ENCODE data around the gene ABLIM2.

The ABLIM2 gene

DNA sequence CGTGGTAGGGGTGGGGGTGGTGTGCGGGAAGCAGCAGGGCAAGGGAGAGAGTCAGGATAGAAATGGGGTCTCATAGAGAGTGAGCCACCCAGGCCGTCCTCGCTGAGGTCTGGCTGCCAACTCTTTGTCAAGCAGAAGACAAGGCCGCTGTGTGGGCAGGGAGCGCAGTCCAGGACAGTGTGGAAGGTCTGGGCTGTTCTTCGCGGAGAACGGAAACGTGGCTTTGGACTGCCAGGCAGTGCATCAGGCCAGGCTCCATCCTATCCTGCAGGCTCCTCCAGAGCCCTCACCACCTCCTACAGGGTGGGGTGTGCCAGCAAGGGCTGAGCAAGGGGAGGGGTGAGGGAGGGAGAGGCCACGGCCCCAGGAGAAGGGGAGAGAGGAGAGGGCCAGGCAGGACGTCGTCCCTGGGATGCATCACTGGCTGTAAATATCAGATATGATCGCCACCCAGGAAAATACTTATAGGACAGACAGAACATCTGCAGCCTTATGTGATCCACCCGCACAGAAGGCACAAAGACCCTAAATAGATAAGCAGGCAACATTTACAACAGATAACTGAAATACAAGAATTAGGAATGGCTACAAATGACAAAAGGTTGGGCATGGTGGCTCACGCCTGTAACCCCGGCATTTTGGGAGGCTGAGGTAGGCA is 85.3 kb downstream of the ABLIM2 start:
- ATAC-seq, result peak; percentile 22; the same call in 1 of the 3 replicates

DNA sequence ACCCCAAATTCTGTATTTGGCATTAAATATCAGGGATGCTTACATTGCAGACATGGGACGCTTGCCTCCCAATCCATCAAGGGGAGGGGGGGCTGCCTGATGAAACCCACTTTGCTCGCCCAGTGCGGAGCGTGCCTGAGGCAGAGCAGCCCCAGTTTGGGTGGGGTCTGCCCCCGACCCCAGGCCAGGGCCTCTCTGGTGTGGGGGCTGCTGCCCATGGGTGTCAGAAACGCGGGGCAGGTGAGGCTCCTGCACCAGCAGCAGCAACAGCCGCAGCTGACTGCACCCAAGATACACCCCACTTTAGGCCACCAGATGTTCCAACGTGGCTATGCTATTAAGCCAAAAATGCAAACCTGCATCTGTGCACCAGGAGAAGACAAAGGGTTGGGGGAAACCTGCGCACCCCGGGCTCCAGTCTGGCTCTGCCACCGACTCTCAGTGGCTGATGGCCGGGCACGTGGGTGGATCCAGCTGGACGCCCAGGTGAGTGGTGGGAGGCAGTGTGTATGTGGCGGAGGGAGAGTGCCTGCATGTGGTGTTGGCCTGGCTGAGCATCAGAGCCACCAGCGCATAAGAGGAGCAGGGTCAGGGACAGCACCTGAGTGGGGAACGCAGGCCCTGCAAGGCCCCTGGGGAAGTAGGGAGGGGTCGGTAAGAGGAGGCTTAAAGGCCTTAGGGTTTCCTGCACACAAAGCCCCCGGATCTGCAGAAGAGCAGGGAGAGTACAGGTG is 86.2 kb downstream of the ABLIM2 start:
- TF ChIP-seq ISL1 (CRISPR knock-in tag; IDR thresholded peaks at IDR 0.05) (no peak), GLIS3 (CRISPR knock-in tag; IDR thresholded peaks at IDR 0.05) (no peak), ZFP3 (CRISPR knock-in tag; IDR thresholded peaks at IDR 0.05) (no peak), ESRRG (CRISPR knock-in tag; IDR thresholded peaks at IDR 0.05) (no peak), BACH2 (CRISPR knock-in tag; IDR thresholded peaks at IDR 0.05; ENCODE audit: borderline replicate concordance) (no peak), RARB (CRISPR knock-in tag; IDR thresholded peaks at IDR 0.05) (no peak), TCF4 (CRISPR knock-in tag; IDR thresholded peaks at IDR 0.05; ENCODE audit: borderline replicate concordance) (no peak), PPARA (CRISPR knock-in tag; IDR thresholded peaks at IDR 0.05; ENCODE audit: borderline replicate concordance) (no peak), CSDC2 (CRISPR knock-in tag; IDR thresholded peaks at IDR 0.05) (no peak), ZNF70 (CRISPR knock-in tag; IDR thresholded peaks at IDR 0.05) (no peak), OSR1 (CRISPR knock-in tag; IDR thresholded peaks at IDR 0.05) (no peak), ZNF565 (CRISPR knock-in tag; conservative IDR thresholded peaks at IDR 0.05; ENCODE audit: low read depth) (no peak), ZNF8 (CRISPR knock-in tag; IDR thresholded peaks at IDR 0.05) (no peak), TOX (CRISPR knock-in tag; IDR thresholded peaks at IDR 0.05; ENCODE audit: borderline replicate concordance) (no peak), PATZ1 (CRISPR knock-in tag; IDR thresholded peaks at IDR 0.05; ENCODE audit: borderline replicate concordance) (no peak)
- TF ChIP-seq, protein P1, sequence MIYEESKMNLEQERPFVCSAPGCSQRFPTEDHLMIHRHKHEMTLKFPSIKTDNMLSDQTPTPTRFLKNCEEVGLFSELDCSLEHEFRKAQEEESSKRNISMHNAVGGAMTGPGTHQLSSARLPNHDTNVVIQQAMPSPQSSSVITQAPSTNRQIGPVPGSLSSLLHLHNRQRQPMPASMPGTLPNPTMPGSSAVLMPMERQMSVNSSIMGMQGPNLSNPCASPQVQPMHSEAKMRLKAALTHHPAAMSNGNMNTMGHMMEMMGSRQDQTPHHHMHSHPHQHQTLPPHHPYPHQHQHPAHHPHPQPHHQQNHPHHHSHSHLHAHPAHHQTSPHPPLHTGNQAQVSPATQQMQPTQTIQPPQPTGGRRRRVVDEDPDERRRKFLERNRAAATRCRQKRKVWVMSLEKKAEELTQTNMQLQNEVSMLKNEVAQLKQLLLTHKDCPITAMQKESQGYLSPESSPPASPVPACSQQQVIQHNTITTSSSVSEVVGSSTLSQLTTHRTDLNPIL (CRISPR knock-in tag; IDR thresholded peaks at IDR 0.05; ENCODE audit: low read depth), result no peak
- TF ChIP-seq, protein P2, sequence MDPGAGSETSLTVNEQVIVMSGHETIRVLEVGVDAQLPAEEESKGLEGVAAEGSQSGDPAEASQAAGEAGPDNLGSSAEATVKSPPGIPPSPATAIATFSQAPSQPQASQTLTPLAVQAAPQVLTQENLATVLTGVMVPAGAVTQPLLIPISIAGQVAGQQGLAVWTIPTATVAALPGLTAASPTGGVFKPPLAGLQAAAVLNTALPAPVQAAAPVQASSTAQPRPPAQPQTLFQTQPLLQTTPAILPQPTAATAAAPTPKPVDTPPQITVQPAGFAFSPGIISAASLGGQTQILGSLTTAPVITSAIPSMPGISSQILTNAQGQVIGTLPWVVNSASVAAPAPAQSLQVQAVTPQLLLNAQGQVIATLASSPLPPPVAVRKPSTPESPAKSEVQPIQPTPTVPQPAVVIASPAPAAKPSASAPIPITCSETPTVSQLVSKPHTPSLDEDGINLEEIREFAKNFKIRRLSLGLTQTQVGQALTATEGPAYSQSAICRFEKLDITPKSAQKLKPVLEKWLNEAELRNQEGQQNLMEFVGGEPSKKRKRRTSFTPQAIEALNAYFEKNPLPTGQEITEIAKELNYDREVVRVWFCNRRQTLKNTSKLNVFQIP (CRISPR knock-in tag; IDR thresholded peaks at IDR 0.05; ENCODE audit: borderline replicate concordance, low read depth), result no peak
- no peak for ATAC-seq

More for the DNA sequence above, 85.3 kb downstream of the ABLIM2 start:
- TF ChIP-seq, protein P1 (CRISPR knock-in tag; IDR thresholded peaks at IDR 0.05; ENCODE audit: low read depth), result no peak
- TF ChIP-seq ARNTL (CRISPR knock-in tag; IDR thresholded peaks at IDR 0.05; ENCODE audit: borderline replicate concordance, low read depth), result no peak
- TF ChIP-seq TCF4 (CRISPR knock-in tag; IDR thresholded peaks at IDR 0.05; ENCODE audit: borderline replicate concordance), result no peak
- TF ChIP-seq RARB (CRISPR knock-in tag; IDR thresholded peaks at IDR 0.05), result no peak
- no peak for TF ChIP-seq BACH2 (CRISPR knock-in tag; IDR thresholded peaks at IDR 0.05; ENCODE audit: borderline replicate concordance)
- no peak for TF ChIP-seq CSRNP3 (CRISPR knock-in tag; IDR thresholded peaks at IDR 0.05)
- no peak for TF ChIP-seq CSDC2 (CRISPR knock-in tag; IDR thresholded peaks at IDR 0.05)
- no peak for TF ChIP-seq GLIS3 (CRISPR knock-in tag; IDR thresholded peaks at IDR 0.05)
- TF ChIP-seq, protein P2 (CRISPR knock-in tag; IDR thresholded peaks at IDR 0.05; ENCODE audit: borderline replicate concordance, low read depth), result no peak
- TF ChIP-seq ISL1 (CRISPR knock-in tag; IDR thresholded peaks at IDR 0.05), result no peak

Data from SK-N-SH treated with all-trans-retinoic acid at 6 μM for 48 hours (cell line).